CD4-positive, alpha-beta T cell treated with Interleukin-15 for 4 hours (primary cell): ENCODE results near the gene SHISA4.
"Not testable (repeated sequence)": the region's sequence is repeated elsewhere in the genome, so short reads cannot be mapped to it uniquely, and the experiment has no call there.

Experiments
- DNase-seq: peaks from one replicate; pipeline ENCODE4 v3.0.0-alpha.2; 2020; ENCODE audit warnings: low spot score

Gene SHISA4

DNA sequence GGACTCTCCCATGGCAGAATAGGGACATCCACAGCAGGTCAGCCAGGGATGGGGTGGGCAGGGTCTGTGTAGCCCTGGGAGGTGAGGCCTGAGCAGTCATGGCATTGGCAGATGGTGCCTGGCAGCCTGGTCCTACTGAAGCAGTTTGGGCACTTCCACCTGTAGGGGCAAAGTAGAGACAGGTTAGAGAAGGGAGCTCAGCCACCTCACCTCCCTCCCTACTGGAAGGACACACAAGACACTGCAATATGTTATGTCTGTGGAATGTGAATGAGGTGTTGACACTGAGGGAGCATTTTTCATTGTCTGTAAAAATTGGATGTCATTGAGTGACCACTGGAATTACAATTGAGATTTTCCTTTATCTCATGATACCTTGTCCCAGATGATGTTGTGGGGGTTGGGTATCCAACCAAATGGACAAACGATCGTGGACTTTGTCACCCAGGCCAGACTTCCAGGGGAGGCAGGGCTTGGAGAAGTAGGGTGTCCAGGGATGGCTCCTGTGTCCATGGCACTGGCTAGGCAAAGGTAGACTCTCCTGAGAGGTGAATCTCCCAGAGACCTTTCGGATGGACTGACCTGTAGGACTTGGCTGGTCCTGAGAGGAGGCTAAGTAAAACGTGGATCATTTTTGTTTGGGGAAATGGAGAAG is 9.7 kb downstream of the SHISA4 start:
- no peak for DNase-seq

DNA sequence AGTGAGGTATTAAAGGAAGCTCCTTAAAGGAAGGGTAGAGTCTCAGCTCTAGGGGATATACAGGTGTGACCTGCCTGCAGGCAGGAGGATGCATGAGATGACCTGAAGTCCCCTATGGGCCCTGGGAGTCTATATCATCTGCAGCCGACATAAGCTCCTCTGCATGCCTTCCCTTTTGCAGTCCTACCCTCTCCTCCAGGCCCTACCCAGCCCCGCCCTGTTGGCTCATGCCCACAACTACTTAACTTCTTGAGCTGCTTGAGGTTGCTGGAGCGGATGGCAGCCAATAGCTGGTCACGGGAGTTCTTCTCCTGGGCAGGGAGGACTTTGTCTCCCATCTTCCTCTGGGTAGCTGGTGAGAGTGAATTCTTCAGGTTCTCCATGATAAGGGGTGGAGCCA is 10.3 kb downstream of the SHISA4 start:
- no peak for DNase-seq

DNA sequence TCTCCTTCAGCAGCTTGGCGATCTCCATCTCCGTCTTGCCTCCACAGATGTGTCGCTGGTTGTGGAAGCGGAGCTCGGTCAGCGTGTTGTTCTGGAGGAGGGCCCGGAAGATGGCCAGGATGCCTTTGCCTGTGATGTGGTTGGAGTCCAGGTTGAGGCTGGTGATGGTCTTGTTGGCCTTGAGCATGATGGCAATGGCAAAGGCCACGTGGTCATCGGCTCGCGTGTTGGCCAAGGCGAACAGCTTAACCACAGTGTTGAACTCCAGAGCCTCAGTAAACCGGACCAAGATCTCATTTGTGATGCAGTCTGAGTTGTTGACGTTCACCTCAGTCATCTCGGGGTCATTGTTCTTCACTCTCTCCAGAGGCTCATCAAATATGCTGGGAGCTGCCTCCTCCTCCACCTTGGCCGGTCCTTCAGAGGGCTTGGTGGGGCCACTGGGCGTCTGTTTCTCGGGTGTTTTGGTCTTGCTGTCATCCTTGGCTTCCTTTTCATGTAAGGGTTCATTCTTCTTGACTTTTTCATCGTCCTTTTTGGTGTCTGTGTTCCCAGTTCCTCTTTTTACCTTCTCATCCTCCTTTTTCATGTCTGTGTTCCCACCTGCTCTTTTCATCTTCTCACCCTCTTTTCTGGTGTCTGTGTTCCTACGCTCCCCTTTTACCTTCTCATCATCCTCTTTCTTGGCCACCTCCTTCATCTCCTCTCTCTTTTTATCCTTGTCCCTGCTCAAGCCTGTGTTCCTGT is 11.2 kb downstream of the SHISA4 start:
- DNase-seq, result no peak

DNA sequence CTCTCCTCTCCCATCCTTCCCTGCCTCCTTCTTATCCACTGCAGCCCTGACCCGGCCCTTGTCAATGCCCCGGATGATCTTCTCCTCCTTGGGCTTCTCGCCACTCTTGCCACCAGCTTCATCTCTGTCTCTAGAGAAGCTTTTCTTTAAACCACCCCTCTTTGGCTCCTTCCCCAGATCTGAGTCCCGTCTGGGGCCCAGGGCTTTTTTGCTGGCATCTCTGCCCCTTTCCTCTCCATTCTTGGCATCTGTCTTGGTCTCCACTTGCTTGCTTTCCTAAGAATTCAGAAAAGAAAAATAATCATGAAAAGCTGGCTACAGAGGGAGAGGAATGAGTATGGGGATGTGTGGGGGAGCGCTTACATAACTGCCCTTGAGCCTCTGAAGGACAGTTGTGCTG is 11.8 kb downstream of the SHISA4 start:
- DNase-seq, result no peak

- DNase-seq, result not testable (repeated sequence)
Observed at GRCh38 chr1:201901036-201901435, 12.3 kb downstream of the SHISA4 start.

DNA sequence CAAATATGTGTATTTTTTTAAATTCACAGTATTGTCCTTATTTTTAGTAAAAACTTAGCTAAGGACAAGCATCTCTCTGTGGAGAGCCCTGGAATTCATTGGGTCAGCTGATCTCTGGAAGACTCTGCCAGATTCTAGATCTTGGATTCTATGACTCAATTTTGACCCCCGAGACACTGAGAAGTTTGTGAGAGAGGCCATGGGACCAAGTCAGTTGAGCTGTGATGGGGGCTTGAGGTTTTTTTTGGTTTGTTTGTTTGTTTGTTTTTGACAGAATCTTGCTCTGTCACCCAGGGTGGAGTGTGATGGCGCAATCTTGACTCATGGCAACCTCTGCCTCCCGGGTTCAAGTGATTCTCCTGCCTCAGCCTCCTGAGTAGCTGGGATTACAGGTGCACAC is 13.5 kb downstream of the SHISA4 start:
- DNase-seq, result no peak

- DNase-seq, result no peak
Observed at GRCh38 chr1:201903135-201903534, 14.4 kb downstream of the SHISA4 start.

- no peak for DNase-seq
Observed at GRCh38 chr1:201904579-201904978, 15.9 kb downstream of the SHISA4 start.

GRCh38 chr1:201905234-201905890 is 16.7 kb downstream of the SHISA4 start:
- no peak for DNase-seq

DNA sequence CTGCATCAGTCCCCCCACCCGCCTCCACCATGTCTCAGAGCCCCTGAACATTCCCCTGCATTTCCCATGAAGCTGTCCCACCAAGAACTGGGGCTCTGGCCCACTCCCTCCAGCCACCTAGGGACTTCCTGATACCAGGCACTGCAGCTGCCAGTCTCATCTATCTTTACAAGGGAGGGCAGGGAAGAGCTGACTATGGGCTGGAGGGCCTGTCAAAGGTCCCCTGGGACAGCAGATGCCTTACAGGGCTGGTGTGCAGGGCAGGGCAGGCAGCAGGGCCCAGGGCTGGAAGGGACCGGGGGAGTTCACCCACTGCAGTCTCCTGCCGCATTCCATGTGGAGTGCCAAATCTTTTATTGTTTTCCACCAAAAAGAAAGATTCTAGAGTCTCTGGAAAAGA is 17.6 kb downstream of the SHISA4 start:
- no peak for DNase-seq

GRCh38 chr1:201907621-201908020 is 18.9 kb downstream of the SHISA4 start:
- DNase-seq, result no peak

GRCh38 chr1:201911826-201912571 is 23.3 kb downstream of the SHISA4 start:
- DNase-seq, result no peak

DNA sequence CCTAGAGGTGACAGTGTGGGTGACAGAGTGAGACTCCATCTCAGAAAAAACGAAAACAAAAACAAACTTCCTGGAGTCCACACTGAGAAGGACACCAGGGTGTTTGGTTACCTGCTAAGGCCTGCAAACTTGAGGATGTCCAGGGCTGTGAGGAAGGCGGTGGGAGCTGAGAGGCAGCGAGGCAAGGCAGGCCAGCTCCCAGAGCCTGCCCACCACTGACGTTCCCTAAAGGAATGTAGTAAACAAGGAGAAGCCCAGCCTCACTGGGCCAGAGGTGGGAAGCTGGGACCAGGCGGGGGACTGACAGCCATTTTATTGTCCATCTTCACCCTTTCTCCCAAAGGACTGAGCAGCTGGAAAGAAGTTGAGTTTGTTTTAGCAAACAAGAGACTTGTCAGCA is 24.1 kb downstream of the SHISA4 start:
- no peak for DNase-seq

- no peak for DNase-seq
Observed at GRCh38 chr1:201914456-201915235, 25.9 kb downstream of the SHISA4 start.

DNA sequence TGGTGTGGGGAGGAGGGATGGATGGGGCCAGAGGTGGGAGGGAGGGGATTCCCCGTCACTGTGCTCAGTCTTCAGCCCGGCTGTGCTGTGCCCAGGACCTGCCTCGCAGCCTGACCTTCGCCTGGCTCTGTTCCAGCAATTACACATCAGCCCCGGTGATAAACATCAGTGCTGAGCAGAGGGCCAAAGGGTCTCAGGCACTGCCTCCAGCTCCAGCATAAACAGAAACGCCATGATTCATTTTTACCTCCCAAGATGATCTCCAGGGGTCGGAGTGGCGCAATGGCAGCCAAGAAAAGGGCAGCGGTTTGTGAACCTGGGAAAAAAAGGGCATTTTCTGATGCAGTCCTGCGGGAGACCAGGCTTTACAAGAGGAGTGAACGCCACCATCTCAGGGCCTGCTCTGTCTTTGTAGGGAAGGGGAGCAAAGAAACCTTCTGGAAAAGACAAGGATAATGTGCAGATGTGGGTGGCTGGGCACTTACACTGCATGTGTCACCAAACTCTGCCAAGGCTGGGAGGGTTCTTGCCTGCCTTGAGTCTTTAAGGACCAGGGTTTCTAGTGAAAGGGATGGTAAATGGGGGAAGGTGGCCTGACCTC is 28.1 kb downstream of the SHISA4 start:
- no peak for DNase-seq

- no peak for DNase-seq
Observed at GRCh38 chr1:201917362-201918033, 28.8 kb downstream of the SHISA4 start.

DNA sequence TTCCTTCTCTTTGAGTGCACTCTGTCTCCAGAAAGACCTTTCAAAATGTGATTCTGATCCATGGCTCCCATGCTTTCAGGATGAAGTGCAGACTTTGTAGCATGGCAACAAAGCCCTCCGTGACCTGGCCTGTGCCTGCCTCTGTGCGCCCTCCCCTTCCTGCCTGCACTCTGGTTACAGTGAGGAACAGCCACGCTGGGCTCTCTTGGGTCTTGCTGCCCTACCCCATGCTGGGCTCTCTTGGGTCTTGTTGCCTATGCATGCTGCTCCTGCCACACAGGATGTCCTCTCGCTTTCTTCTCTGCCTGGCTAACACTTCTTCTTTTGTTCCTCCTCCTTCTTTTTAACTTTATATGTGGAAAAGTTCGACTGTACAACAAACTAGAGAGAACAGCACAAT is 29.6 kb downstream of the SHISA4 start:
- DNase-seq, result no peak

GRCh38 chr1:201921952-201922558 is 33.4 kb downstream of the SHISA4 start:
- no peak for DNase-seq

DNA sequence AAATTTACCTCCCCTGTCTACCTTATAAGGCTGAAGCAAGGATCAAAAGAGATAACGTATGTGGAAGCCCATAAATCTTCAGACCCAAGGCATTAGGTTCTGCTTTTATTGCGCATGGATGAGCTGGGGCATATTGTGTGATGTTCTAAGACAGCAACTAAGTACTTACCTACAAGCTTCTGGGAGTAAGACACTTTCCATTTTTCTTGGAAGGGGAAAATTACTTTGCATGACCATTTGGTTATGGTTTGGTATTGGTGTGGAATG is 36.5 kb downstream of the SHISA4 start:
- no peak for DNase-seq

DNA sequence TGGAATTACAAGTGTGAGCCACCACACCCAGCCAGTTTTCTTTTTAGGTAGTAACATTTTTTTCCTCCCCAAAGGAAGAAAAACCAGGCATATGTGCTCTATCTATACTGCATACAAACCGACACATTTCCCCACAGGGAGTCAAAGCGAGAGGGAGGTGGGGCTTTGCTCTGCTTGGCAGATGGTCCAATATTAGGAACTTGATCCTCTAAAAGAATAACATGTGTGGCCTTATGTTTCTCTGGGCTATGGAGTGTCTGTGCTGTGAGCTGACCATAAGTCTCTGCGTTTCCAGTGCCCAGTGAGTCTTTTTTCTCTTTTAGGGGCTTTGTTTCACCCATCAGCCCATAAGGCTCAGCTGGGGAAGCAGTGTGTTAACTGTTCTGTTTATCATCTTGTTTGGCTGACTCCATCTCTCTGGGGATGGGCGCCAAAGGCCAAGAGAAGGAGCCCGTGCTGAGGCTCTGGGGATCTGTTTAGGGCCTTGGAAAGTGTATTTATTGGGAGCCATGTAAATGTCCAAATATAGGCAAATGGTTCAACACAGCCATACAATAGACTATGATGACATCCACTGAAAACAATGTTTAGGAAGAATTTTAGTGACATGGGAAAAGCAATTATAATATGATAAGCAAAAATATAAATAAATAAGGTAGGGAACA is 37.4 kb downstream of the SHISA4 start:
- no peak for DNase-seq
